NCI-H446 (cell line): ENCODE data around the gene KCTD12.

Experiments
- DNase-seq, 2 experiments: peaks; one replicate each; lab custom pipeline; 2025; lab: John Stamatoyannopoulos, UW

Gene KCTD12

DNA sequence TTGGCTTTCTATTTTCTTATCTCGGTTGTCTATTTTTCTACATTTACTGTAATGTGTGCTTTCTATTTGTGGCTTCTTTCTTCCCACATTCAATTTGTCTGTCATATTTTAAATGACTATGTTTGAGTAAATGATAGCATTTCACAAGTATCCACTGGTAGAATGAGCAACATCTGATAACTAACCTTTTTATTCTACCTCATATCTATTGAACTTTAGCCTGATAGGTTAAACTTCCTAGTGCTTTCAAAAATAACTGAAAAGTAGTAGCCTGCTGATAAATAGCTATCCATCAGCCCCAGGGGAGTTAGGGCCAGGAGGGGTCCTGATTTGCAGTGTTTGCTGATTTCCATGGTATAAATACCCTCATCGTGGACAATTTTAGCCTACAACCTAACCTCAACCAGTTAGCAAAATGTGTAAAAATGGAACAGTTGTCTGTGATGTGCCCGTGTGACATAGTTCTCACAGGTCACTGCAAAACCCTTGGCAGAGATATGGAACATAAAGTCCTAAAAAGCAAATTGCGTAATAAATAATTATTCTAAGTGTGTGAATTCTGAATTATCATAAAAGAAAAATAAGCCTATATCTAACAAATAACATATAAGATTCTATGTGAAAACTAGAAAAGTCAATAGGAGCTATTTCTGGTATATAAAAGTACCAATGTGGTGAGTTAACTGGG lies 32.1 kb downstream of the KCTD12 start:
- no peak for DNase-seq

DNA sequence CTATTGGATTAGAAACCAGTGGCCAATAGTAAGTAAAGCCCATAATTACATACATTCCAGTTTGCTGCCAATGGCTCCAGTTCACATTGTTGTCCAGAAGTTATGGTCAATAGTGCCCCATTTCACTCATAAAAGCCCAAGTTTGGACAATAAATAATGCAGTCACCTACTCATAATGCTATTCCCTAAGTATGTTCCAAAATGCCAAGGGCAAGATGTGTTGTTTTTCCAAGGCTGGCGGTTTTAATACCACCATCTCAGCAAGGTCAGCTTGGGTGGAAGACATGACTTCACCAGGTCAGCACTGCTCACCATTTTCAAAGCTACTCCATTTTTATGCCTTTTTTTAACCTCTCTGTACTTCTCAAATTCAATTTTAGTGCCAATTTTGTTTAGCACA lies 32.7 kb downstream of the KCTD12 start:
- DNase-seq: no peak

DNA sequence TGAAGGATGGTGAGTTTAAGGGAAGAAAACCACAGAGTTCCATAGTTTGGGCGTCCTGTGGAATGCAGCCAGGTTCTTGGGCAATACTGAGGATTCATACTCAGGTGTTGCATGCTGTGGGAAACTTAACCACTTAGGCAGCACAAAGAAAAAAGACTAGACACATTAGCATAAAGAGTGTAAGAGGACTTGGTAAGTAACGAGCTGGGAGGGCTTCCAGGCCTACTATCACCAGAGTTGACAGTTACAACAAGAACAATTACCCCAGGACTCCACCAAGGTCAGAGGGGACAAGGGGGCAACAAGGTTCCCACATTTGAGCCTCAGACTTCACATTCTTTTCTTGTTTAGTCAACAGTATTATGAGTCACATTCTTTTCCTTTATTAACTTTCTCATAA lies 33.2 kb downstream of the KCTD12 start:
- no peak for DNase-seq

GRCh38 chr13:76851961-76852360 lies 34.2 kb downstream of the KCTD12 start:
- DNase-seq: no peak

DNA sequence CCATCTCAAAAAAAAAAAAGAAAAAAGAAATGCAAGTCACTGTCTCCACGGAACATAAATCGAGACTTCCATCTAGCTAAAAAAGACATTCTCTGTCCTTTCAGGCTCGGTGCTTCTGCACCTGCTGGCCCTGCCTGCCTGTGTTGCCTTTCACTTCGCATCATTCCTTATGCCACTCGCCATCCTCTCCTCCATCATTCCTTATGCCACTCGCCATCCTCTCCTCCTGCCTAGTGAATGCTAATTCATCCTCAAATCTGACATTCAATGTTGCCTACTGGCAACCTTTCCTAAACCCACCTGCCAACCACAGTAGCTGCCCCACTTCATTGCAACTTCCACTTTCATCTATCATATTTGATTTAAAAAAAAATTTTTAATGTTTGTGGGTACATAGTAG lies 36.7 kb downstream of the KCTD12 start:
- no peak for DNase-seq

DNA sequence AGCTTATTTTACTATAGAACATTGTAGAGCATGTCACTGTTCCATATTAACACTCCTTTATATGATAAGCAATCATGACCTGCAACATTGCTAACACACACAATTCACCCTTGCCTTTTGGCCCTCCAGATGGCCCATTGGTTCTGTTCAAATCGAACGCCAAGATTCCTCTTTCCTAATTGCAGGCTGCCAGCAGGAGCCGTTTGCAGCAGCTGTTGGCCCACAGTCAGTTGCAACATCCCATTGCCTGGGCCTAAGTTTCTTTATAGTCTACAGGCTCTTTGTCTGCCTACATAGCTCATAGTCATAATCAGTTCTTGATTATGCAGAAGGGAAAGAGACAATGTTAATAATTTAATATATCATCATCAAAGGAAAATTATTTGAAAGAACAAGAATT lies 37.6 kb downstream of the KCTD12 start:
- peak in 1 of 2 experiments; percentile 70 for DNase-seq

DNA sequence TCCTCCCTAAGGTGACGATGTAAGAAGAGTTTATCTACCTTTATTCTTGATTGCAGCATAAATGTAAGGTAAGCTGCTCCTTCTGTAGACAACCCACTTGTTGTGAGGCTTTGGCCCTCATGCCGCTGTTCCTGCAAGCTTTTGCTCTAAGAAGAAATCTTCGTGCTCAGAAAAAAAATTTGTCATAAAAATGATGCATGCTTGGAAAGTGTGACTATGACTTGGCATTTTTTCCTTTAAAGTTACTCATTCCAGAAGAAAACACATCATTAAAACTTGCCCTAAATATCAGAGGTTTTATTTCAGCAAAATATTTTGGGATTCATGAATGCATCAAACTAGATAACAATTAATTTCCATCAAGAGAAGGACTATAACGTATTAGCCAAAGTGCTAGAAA lies 39.8 kb downstream of the KCTD12 start:
- DNase-seq: no peak

DNA sequence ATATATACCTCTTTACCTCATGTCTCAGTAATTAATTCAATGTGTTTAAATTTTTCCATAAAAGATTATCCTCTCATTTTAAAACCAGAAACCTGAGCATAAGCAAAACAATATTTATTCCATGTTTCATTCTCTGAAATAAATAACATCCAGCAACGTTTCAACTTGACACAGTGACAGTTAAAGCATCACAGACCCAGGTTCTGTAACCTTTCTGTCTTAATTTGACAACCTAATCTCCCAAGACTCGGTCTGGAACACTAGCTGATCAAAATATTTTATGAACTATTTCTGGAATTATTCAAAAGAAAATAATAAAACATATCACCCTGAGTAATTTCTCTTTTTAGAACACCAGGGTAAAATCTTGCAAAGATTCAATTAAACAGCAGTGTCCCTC lies 40.3 kb downstream of the KCTD12 start:
- no peak for DNase-seq

DNA sequence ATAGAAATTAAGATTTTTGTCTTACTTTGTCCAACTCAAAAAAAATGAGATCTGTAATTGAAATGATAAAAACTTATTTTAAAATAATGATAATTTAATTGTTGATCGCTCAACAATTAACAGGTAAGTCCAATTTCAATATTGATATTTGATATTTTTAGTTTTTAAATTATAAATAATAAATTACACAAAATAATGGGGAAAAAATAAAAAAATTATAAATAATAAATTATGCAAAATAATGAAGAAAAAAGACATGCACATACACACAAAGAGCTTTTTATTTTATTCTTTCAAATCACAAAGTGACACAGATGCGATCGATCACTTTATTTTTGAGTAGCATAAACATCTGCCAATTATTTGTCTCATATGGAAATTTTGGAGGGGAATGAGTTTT lies 40.8 kb downstream of the KCTD12 start:
- no peak for DNase-seq

DNA sequence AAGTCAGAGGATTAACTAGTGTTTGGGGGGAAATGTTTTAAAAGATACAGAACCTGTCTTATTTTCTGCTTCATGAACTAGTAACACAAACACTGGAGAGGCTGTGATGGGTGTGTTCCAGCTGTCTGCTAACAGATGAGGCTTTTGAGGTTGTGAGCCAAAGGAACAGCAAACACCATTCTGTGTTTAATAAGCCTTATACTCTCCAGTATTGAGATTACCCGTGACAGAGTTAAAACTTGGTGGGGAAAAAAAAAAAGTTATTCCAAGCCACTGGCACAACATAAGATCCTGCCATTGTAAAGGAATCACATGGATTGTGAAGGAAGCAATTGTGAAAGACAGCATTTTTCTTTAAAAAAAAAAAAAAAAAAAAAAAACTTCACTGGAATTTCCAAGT lies 48.4 kb downstream of the KCTD12 start:
- DNase-seq: peak in 1 of 2 experiments; percentile 33

GRCh38 chr13:76836311-76836710 lies 49.9 kb downstream of the KCTD12 start:
- no peak for DNase-seq

DNA sequence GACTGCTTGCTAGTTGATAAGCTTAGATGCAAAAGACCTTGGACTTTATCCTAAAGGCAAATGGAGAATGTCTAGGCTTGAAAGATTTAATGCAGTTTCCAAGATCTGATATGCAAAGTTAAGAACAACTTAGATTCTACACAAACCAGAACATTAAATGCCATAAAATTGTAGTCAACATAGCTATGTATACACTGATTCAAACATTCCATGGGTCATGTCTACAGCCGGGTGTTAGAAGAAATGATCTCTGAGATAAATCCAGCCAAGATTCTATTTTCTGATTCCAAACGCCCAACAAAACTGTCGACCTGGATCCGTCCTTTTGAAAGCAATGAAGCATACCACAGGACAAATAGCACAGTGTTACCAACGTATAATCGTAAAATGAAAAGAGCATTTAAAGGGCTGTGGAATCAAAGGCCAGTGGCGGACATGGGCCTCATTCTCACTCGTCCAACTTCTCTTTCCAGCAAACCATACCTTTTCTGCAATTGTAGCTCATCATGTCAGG lies 52.7 kb downstream of the KCTD12 start:
- DNase-seq: no peak

- no peak for DNase-seq
These were observed 53.8 kb downstream of the KCTD12 start for GRCh38 chr13:76832258-76832988.

DNA sequence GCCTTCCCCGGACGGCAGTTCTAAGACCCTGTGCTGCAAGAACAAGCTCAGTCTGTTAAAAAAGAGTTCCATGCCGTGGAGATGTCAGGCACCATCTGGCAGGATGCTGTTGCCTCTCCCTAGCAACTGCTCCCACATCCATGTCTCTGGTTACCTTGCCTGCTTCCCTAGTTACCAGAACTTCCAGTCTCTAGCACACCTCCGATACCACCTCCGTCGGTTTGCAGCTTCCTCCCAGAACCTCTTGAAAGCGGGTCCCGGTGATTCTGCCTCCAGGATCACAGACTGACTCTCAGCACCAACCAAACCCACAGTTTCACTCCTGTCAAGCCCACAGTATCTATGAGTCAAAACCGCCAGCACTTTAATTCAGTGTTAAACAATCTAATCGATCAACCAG lies 55.4 kb downstream of the KCTD12 start:
- no peak for DNase-seq
